GM21737 (cell line): ENCODE results near the gene SARM1.
"Not testable (repeated sequence)": the region's sequence is repeated elsewhere in the genome, so short reads cannot be mapped to it uniquely, and the experiment has no call there.

Experiments
- ATAC-seq: cut with Tn5 transposase; IDR thresholded peaks from one replicate; pipeline ENCODE4 v1.9.1; 2021; ENCODE audit warnings: mild to moderate bottlenecking, moderate library complexity; ENCODE audit not compliant: unreplicated experiment

SARM1 gene

DNA sequence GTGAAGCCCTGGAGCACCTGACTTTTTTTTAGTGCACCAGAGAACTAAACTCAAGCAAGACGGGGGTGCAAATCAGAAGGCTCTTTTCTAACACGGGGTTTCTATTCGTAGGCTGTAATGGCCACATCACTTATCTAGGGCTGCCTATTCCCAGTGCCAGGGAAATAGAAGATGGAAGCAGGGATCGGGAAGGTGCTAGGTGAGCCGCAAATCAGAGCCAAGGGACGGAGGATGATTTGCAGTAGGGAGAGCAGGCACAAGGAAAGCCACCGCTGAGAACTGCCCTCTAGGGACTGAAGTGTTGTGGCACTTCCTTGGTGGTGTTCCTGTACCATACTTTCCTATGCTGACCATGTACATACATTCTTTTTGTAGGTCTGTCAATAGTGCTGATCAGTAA, 42.3 kb downstream of the SARM1 start:
- no peak for ATAC-seq

DNA sequence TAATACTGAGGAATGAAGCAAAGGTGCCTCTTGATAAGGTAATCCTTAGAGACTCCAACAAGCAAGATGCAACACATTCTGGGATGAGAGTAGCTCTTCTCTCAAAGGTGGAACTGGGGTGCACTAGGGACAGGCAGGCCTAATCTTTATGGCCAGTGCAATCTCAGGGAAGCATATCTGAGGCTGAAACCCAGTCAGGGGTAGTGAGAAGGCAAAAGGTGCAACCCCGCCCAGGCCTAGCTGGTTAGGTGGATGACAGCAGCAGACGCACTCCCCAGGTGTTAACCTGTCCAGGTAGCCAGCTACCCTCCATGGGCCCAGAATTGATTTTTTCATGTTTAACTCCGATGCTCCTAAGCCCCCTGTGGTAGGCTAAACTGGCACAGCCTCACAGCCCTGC, 44.4 kb downstream of the SARM1 start:
- no peak for ATAC-seq

- ATAC-seq = no peak
These were observed 45.3 kb downstream of the SARM1 start for GRCh38 chr17:28416703-28417311.

DNA sequence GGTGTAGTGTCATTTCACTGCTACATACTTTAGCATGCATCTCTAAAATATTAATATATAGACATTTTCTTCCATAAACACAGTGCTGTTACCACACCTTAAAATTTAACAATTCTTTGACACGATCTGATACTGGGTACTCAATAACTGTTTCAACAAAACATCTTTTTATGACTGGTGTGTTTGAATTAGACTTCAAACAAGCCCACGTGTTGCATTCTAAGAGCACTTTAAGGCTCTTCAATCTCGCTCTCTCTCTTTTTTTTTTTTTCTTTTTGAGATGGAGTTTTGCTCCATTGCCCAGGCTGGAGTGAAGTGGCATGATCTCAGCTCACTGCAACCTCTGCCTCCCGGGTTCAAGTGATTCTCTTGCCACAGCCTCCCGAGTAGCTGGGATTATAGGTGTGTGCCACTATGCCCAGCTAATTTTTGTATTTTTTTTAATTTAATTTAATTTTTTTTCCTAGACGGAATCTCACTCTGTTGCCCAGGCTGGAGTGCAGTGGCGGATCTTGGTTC, 50.4 kb downstream of the SARM1 start:
- no peak for ATAC-seq

- no peak for ATAC-seq
These were observed 53.7 kb downstream of the SARM1 start for GRCh38 chr17:28425206-28425605.

DNA sequence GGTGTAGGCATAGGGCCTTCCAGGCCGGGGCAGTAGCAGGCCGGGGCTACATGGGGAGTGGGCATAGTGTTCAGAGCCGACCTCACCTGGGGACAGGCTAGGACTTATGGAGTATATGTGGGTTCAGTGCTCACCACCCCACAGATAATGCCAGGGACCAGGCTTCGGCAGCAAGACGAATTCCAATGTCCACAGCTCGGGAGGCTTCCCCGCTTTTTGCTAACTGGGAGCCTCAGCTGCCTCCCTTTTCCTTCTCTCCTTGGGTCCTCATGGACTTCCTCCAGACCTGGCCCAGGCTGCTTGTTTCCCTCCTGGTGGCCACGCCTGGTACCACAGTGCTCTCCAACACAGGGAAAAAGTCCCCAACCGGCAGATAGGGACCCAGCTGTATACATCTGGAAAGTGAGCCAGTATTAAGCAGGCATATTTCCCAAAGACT, 54.6 kb downstream of the SARM1 start:
- no peak for ATAC-seq

DNA sequence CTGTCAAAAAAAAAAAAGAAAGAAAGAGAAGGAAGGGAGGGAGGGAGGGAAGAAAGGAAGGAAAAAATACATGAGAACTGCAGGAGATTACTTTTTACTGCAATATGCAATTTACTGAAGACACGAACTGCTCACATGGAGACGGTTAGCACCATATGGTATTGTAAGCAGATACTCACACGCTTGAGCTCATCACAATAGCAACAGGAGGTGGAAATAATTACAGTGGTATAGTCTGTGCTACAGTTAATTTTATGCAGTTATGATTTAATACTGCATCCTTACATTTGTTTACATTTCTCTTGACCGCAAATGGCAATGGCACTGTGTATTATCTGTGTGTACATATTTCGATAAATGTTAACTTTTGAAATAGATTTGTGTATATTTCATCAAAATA, 55.9 kb downstream of the SARM1 start:
- ATAC-seq = no peak

- ATAC-seq = not testable (repeated sequence)
These were observed 56.5 kb downstream of the SARM1 start for GRCh38 chr17:28427982-28428381.

GRCh38 chr17:28433721-28434120, 62.2 kb downstream of the SARM1 start:
- ATAC-seq = no peak

DNA sequence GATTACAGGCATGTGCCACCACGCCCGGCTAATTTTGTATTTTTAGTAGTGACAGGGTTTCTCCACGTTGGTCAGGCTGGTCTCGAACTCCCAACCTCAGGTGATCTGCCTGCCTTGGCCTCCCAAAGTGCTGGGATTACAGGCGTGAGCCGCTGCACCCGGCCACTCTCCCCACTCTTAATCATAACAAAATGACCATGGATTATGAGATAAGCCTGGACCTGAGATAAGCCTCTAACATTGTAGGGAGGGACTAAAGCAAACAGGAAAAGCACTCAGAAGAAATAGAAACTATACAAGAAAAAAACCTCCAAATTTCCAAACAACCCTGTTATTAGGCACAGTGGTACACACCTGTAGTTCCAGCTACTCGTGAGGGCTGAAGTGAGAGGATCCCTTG, 62.8 kb downstream of the SARM1 start:
- not testable (repeated sequence) for ATAC-seq

- ATAC-seq = no peak
These were observed 72.6 kb downstream of the SARM1 start for GRCh38 chr17:28443901-28444638.

- ATAC-seq = no peak
These were observed 75.4 kb downstream of the SARM1 start for GRCh38 chr17:28446716-28447395.

DNA sequence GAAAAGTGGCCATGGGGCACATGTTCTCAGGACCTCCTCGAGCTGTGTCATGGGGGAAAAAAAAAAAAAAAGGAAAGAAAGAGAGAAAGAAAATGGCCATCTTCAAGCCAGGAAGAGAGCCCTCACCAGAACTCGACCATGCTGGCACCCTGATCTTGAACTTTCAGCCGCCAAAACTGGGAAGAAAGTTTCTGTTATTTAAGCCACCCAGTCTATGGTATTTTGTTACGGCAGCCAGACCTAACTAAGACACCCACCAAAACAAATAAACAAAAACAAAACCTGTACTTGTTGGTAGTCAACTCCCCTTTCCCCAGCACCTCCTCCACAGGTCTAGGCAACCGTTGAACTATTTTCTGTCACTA, 75.9 kb downstream of the SARM1 start:
- no peak for ATAC-seq

GRCh38 chr17:28449859-28450258, 78.4 kb downstream of the SARM1 start:
- no peak for ATAC-seq
